ENCODE results near the gene RAB8A. TPM values are rescaled to one million over a fixed set of nuclear protein-coding genes. Genes with fewer than 3 reads are reported as not detected.
"Not testable (repeated sequence)": the region's sequence is repeated elsewhere in the genome, so short reads cannot be mapped to it uniquely, and the experiment has no call there.

The RAB8A gene
- total and polyA plus RNA-seq, 2 of the 8 experiments (the other 6 are each of a cell fraction or from before 2014, with no cell fraction given) = 65.8 to 97.0 TPM

GRCh38 chr19:16178866-16179265 is 67.2 kb downstream of the RAB8A start:
- peaks cover 5 to 10% of the 10 kb centered on the region in 2 experiments; a peak in 3 of 4 replicates for H3K9me3 ChIP-seq (ENCODE audit: insufficient read depth in 2 of 2, low read depth in 1 of 2, low read length in 1 of 2)
- H3K18ac ChIP-seq (ENCODE audit: extremely low read depth, low read length); FAIRE-seq; H2BK15ac ChIP-seq (ENCODE audit: low read length); H3K27me3 ChIP-seq (replicated peaks in 1 of 4; ENCODE audit: control insufficient read depth in 3 of 4, extremely low read depth in 1 of 4, insufficient read depth in 3 of 4, low read length in 3 of 4); POLR2A ChIA-PET (ENCODE audit: partially characterized antibody); H3K36me3 ChIP-seq (ENCODE audit: control insufficient read depth in 2 of 4, insufficient read depth in 4 of 4, low read length in 3 of 4); H2AFZ ChIP-seq (ENCODE audit: low read length); H3K4ac ChIP-seq (replicated peaks; ENCODE audit: insufficient read length, low read depth, low read length); H4K5ac ChIP-seq (ENCODE audit: insufficient read length, low read depth, low read length); H3K4me2 ChIP-seq (ENCODE audit: insufficient read depth in 1 of 2, low read depth in 2 of 2, low read length in 2 of 2); H3K23ac ChIP-seq (ENCODE audit: insufficient read length); H3K79me2 ChIP-seq (ENCODE audit: control insufficient read depth in 1 of 2, insufficient read depth in 2 of 2, low read length in 2 of 2); H2AK5ac ChIP-seq (ENCODE audit: low read depth, low read length); H2BK12ac ChIP-seq (ENCODE audit: low read depth, low read length); H3K27ac ChIP-seq (ENCODE audit: low read depth, low read length); H2BK120ac ChIP-seq (replicated peaks; ENCODE audit: low read depth, low read length); H3K9ac ChIP-seq (replicated peaks in 1 of 4; ENCODE audit: extremely low read depth in 1 of 4, low read depth in 3 of 4, low read length in 3 of 4); H3K56ac ChIP-seq (replicated peaks; ENCODE audit: insufficient read length, low read depth, low read length); H2BK20ac ChIP-seq (ENCODE audit: low read length); H3K23me2 ChIP-seq (ENCODE audit: low read depth, low read length); H3K14ac ChIP-seq (ENCODE audit: insufficient read length); H3K79me1 ChIP-seq (ENCODE audit: low read depth, low read length); H3K4me3 ChIP-seq (ENCODE audit: extremely low read depth in 1 of 4, insufficient read depth in 2 of 4, low read depth in 3 of 4, low read length in 4 of 4); H2BK5ac ChIP-seq (ENCODE audit: low read depth, low read length); H4K91ac ChIP-seq (replicated peaks; ENCODE audit: insufficient read length, low read length); H4K20me1 ChIP-seq (replicated peaks in 1 of 2; ENCODE audit: control insufficient read depth in 1 of 2, insufficient read depth in 2 of 2, low read length in 2 of 2); H3K4me1 ChIP-seq (replicated peaks in 1 of 4; ENCODE audit: control insufficient read depth in 3 of 4, insufficient read depth in 4 of 4, low read length in 3 of 4); H4K8ac ChIP-seq (ENCODE audit: extremely low read depth, insufficient read depth, low read length); DNase-seq (ENCODE audit: low read depth in 1 of 2, low spot score in 2 of 2): not testable (repeated sequence)
- CTCF ChIA-PET (ENCODE audit: partially characterized antibody) = interaction anchor here (0.8 to 1.2 kb wide), 3 partner anchors 35 to 204 kb away, joined by 3 read pairs; partner anchors contain the start of gene HSH2D
- WGBS, 2 experiments (ENCODE audit: extremely low coverage in 1 of 2, insufficient coverage in 1 of 2, insufficient read length in 1 of 2, insufficient replicate concordance in 2 of 2, low coverage in 1 of 2, low lambda C conversion rate in 2 of 2, missing lambda C conversion rate in 1 of 2) = 82% methylated on average over 5 of the region's 5 CpGs; no CpG with 5 or more reads in 1 of the 2 experiments

Measured in H1 (cell line).